Liver (tissue), 9 donors: ENCODE measurements around the gene TMEM87B. TPM values are rescaled to one million over a fixed set of nuclear protein-coding genes. Genes with fewer than 3 reads are reported as not detected.
"Not testable (repeated sequence)": the region's sequence is repeated elsewhere in the genome, so short reads cannot be mapped to it uniquely, and the experiment has no call there.

ENCODE experiments used
- DNase-seq: peaks from one replicate; pipeline ENCODE4 v3.0.0-alpha.2; 2017; ENCODE audit warnings: low spot score
- H3K27ac ChIP-seq, 2 donors: one replicate each; pipeline ENCODE4 v1.7.0; 2013; ENCODE audit warnings: inconsistent platforms in 2 of 2, low read length in 2 of 2, control low read depth in 1 of 2, low read depth in 1 of 2, mild to moderate bottlenecking in 1 of 2
- H3K27me3 ChIP-seq, 4 donors: one replicate each; pipeline versions ENCODE4 v1.6.1 to v1.7.0; 2013; ENCODE audit warnings: low read length in 3 of 4, inconsistent platforms in 1 of 4, mild to moderate bottlenecking in 1 of 4, moderate library complexity in 1 of 4; ENCODE audit not compliant: control insufficient read depth in 4 of 4, insufficient read depth in 4 of 4
- H3K36me3 ChIP-seq, 4 donors: one replicate each; pipeline versions ENCODE4 v1.6.1 to v1.7.0; 2013; ENCODE audit warnings: low read length in 3 of 4, mild to moderate bottlenecking in 3 of 4, low read depth in 1 of 4, moderate library complexity in 1 of 4; ENCODE audit not compliant: control insufficient read depth in 4 of 4, insufficient read depth in 3 of 4
- H3K4me1 ChIP-seq, 4 donors: one replicate each; pipeline versions ENCODE4 v1.6.1 to v1.7.0; 2013; ENCODE audit warnings: low read length in 3 of 4, mild to moderate bottlenecking in 3 of 4, moderate library complexity in 1 of 4; ENCODE audit not compliant: control insufficient read depth in 4 of 4, insufficient read depth in 4 of 4
- H3K4me3 ChIP-seq, 3 donors: one replicate each; pipeline versions ENCODE4 v1.6.1 to v1.7.0; 2013; ENCODE audit warnings: low read length in 3 of 3, control low read depth in 1 of 3, low read depth in 1 of 3, mild to moderate bottlenecking in 1 of 3
- H3K9ac ChIP-seq, 2 donors: one replicate each; pipeline ENCODE4 v1.7.0; 2013; ENCODE audit warnings: low read length in 2 of 2, mild to moderate bottlenecking in 2 of 2, moderate library complexity in 2 of 2, control low read depth in 1 of 2, low read depth in 1 of 2
- H3K9me3 ChIP-seq, 4 donors: one replicate each; pipeline versions ENCODE4 v1.6.1 to v1.7.0; 2013; ENCODE audit warnings: low read length in 3 of 4; ENCODE audit not compliant: control insufficient read depth in 4 of 4
- EGR1 ChIP-seq, 2 donors: IDR thresholded peaks; 2 replicates each; pipeline ENCODE4 v1.6.1; 2016 to 2018; ENCODE audit warnings: antibody characterized with exemption in 2 of 2, low read depth in 2 of 2
- FOXA1 ChIP-seq: IDR thresholded peaks from 2 replicates; pipeline ENCODE4 v1.6.1; 2016; ENCODE audit warnings: antibody characterized with exemption
- GABPA ChIP-seq, 2 donors: IDR thresholded peaks in 1 of 2; conservative IDR thresholded peaks in 1 of 2; 2 replicates each; pipeline ENCODE4 v1.6.1; 2016; ENCODE audit warnings: antibody characterized with exemption in 2 of 2, mild to moderate bottlenecking in 1 of 2, moderate library complexity in 1 of 2
- HNF4A ChIP-seq, 2 donors: conservative IDR thresholded peaks; 2 replicates each; pipeline ENCODE4 v1.6.1; 2016; ENCODE audit warnings: antibody characterized with exemption in 2 of 2, mild to moderate bottlenecking in 2 of 2
- JUND ChIP-seq, 2 donors: IDR thresholded peaks; 2 replicates each; pipeline ENCODE4 v1.6.1; 2016; ENCODE audit warnings: antibody characterized with exemption in 2 of 2
- NR2F2 ChIP-seq: IDR thresholded peaks from 2 replicates; pipeline ENCODE4 v1.6.1; 2016; ENCODE audit warnings: antibody characterized with exemption
- RXRA ChIP-seq, 2 donors: IDR thresholded peaks; 2 replicates each; pipeline ENCODE4 v1.6.1; 2017 to 2018; ENCODE audit warnings: antibody characterized with exemption in 2 of 2, mild to moderate bottlenecking in 1 of 2
- SP1 ChIP-seq: IDR thresholded peaks from 2 replicates; pipeline ENCODE4 v1.6.1; 2018; ENCODE audit warnings: antibody characterized with exemption, mild to moderate bottlenecking
- WGBS: extraction: QIAGEN DNeasy Blood & Tissue Kit; methylation state at CpG from one replicate; pipeline ENCODE4 v1.1.7; 2013; 5-methylcytosine and 5-hydroxymethylcytosine counted together
- polyA plus RNA-seq, 2 donors: library from polyadenylated mRNA; stranded (reverse) in 1 of 2; unstranded in 1 of 2; fragments of 200-250 nt in 1 of 2; fragments of >200 nt in 1 of 2; fragmentation: Nextera tagmentation in 1 of 2; extraction: Ambion mirVana in 1 of 2; gene quantifications; one replicate each; pipeline versions ENCODE4 v1.2.1 to v1.2.3, GENCODE V29; 2013 to 2015
- total RNA-seq, 2 donors: library from RNA; depleted of rRNA; stranded (reverse); fragments of >200 nt; gene quantifications; one replicate each; pipeline ENCODE4 v1.2.3, GENCODE V29; 2014
- TF ChIP-seq, protein P1 (sequence below): IDR thresholded peaks from 2 replicates; pipeline ENCODE4 v1.6.1; 2016; ENCODE audit warnings: antibody characterized with exemption
- TF ChIP-seq, protein P2 (sequence below): IDR thresholded peaks from 2 replicates; pipeline ENCODE4 v1.6.1; 2016; ENCODE audit warnings: antibody characterized with exemption, mild to moderate bottlenecking
- TF ChIP-seq, protein P3 (sequence below): IDR thresholded peaks from 2 replicates; pipeline ENCODE4 v1.6.1; 2016; ENCODE audit warnings: antibody characterized with exemption
- TF ChIP-seq, protein P4 (sequence below): IDR thresholded peaks from 2 replicates; pipeline ENCODE4 v1.6.1; 2016; ENCODE audit warnings: antibody characterized with exemption
- donor health status: healthy.
- donor health status: healthy.
- donor health status: healthy.
- donor health status: healthy.
- donor health status: healthy.

Gene TMEM87B
- total and polyA plus RNA-seq, 4 donors, result 3.6 to 10.1 (median 6.0) TPM

DNA sequence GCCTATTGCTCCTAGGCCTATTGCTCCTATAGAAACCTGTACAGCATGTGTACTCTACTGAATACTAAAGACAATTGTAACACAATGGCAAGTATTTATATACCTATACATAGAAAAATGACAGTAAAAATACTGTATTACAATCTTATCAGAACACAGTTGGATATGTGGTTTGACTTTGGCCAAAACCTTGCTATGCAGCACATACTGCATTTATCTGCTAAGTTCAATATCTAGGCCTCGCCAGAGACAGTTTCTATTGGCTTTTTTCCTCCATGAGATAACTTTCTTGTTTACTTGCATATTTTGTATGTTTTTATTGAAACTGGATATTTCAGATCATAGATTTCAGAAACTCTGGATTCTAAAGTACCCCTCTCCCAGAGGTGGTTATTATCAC is 19.3 kb upstream of the TMEM87B start:
- Histone ChIP-seq H3K36me3 (no peaks in the 10 kb centered on the region), H3K9ac (no peak overlapping the region), H3K9me3 (no peaks in the 10 kb centered on the region), H3K4me1 (peaks cover 0 to 7% (median 0%) of the 10 kb centered on the region in 4 donors), H3K27me3 (no peaks in the 10 kb centered on the region), H3K4me3 (no peak overlapping the region), H3K27ac (no peak overlapping the region)
- TF ChIP-seq NR2F2 (no peak), RXRA (IDR thresholded peaks at IDR 0.05) (no peak), GABPA (IDR thresholded peaks at IDR 0.05 in 1 of 2, conservative IDR thresholded peaks at IDR 0.05 in 1 of 2) (no peak), SP1 (no peak), JUND (IDR thresholded peaks at IDR 0.05) (no peak), EGR1 (IDR thresholded peaks at IDR 0.05; ENCODE audit: low read depth in 2 of 2) (no peak), HNF4A (conservative IDR thresholded peaks at IDR 0.05) (no peak), FOXA1 (no peak)
- TF ChIP-seq, protein P1, sequence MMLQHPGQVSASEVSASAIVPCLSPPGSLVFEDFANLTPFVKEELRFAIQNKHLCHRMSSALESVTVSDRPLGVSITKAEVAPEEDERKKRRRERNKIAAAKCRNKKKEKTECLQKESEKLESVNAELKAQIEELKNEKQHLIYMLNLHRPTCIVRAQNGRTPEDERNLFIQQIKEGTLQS, result no peak
- TF ChIP-seq, protein P2, sequence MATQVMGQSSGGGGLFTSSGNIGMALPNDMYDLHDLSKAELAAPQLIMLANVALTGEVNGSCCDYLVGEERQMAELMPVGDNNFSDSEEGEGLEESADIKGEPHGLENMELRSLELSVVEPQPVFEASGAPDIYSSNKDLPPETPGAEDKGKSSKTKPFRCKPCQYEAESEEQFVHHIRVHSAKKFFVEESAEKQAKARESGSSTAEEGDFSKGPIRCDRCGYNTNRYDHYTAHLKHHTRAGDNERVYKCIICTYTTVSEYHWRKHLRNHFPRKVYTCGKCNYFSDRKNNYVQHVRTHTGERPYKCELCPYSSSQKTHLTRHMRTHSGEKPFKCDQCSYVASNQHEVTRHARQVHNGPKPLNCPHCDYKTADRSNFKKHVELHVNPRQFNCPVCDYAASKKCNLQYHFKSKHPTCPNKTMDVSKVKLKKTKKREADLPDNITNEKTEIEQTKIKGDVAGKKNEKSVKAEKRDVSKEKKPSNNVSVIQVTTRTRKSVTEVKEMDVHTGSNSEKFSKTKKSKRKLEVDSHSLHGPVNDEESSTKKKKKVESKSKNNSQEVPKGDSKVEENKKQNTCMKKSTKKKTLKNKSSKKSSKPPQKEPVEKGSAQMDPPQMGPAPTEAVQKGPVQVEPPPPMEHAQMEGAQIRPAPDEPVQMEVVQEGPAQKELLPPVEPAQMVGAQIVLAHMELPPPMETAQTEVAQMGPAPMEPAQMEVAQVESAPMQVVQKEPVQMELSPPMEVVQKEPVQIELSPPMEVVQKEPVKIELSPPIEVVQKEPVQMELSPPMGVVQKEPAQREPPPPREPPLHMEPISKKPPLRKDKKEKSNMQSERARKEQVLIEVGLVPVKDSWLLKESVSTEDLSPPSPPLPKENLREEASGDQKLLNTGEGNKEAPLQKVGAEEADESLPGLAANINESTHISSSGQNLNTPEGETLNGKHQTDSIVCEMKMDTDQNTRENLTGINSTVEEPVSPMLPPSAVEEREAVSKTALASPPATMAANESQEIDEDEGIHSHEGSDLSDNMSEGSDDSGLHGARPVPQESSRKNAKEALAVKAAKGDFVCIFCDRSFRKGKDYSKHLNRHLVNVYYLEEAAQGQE, result no peak
- TF ChIP-seq, protein P3, sequence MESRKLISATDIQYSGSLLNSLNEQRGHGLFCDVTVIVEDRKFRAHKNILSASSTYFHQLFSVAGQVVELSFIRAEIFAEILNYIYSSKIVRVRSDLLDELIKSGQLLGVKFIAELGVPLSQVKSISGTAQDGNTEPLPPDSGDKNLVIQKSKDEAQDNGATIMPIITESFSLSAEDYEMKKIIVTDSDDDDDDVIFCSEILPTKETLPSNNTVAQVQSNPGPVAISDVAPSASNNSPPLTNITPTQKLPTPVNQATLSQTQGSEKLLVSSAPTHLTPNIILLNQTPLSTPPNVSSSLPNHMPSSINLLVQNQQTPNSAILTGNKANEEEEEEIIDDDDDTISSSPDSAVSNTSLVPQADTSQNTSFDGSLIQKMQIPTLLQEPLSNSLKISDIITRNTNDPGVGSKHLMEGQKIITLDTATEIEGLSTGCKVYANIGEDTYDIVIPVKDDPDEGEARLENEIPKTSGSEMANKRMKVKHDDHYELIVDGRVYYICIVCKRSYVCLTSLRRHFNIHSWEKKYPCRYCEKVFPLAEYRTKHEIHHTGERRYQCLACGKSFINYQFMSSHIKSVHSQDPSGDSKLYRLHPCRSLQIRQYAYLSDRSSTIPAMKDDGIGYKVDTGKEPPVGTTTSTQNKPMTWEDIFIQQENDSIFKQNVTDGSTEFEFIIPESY, result no peak
- TF ChIP-seq, protein P4, sequence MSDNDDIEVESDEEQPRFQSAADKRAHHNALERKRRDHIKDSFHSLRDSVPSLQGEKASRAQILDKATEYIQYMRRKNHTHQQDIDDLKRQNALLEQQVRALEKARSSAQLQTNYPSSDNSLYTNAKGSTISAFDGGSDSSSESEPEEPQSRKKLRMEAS, result no peak
- no peak for DNase-seq
- 91% methylated on average over 1 of the region's 1 CpG for WGBS

DNA sequence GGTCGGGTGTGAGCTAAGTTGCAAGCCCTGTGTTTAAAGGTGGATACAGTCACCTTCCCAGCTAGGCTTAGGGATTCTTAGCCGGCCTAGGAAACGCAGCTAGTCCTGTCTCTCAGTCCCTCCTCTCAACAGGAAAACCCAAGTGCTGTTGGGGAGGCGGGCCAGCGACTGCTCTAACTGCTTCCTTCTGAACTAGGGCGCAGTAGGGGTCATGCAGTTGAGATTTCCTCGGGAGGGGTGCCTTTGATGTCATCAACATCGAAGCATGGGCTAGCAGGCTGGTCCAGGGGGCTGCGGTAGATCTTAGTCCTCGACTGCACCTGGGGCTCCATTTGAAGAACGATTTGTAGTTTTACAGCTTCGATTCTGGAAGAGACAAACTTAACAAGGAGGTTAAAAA is 15.5 kb upstream of the TMEM87B start:
- not testable (repeated sequence) for H3K4me1 ChIP-seq, DNase-seq, H3K27ac ChIP-seq, H3K27me3 ChIP-seq, H3K9ac ChIP-seq, H3K4me3 ChIP-seq, H3K36me3 ChIP-seq, H3K9me3 ChIP-seq
- 92% methylated on average over 12 of the region's 12 CpGs for WGBS

DNA sequence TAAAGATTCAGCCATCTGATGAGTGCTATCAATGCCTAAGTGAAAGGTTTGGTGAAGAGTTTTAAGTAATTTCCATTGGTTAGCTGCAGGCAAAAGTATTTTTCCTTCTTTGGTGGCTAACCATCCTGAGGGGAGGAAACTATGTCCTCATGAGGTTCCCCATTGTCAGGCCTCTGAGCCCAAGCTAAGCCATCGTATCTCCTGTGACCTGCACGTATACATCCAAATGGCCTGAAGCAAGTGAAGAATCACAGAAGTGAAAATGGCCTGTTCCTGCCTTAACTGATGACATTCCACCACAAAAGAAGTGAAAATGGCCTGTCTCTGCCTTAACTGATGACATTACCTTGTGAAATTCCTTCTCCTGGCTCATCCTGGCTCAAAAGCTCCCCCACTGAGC is 15.0 kb upstream of the TMEM87B start:
- H3K4me3 ChIP-seq, DNase-seq, H3K9me3 ChIP-seq, H3K36me3 ChIP-seq, H3K4me1 ChIP-seq, H3K27ac ChIP-seq, H3K9ac ChIP-seq, H3K27me3 ChIP-seq: not testable (repeated sequence)
- WGBS, result 91% methylated on average over 2 of the region's 2 CpGs

DNA sequence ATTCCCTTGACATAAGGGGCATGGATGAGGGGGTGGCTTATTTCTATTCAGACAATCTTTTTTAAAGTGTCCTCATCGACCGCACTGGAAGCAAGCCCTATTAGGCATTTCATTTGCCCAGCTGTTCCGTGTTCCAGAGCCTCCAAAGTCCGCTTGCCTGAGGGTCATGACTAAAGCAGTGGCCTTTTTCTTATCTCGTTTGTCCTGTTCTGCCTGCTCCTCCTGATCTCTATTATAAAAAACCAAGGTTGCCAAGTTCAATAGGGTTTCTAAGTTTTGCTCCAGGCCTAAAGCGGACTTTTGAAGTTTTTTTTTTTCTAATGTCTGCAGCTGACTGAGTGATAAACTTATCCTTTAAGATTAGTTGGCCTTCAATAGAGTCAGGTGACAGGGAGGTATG is 13.6 kb upstream of the TMEM87B start:
- not testable (repeated sequence) for H3K27ac ChIP-seq, H3K4me3 ChIP-seq, H3K9ac ChIP-seq, H3K4me1 ChIP-seq, H3K27me3 ChIP-seq, H3K36me3 ChIP-seq, H3K9me3 ChIP-seq, DNase-seq
- WGBS, result 64% methylated on average over 6 of the region's 6 CpGs
